ENCODE results near the gene B4GALNT1.
"Not testable (repeated sequence)": the region's sequence is repeated elsewhere in the genome, so short reads cannot be mapped to it uniquely, and the experiment has no call there.

The B4GALNT1 gene

DNA sequence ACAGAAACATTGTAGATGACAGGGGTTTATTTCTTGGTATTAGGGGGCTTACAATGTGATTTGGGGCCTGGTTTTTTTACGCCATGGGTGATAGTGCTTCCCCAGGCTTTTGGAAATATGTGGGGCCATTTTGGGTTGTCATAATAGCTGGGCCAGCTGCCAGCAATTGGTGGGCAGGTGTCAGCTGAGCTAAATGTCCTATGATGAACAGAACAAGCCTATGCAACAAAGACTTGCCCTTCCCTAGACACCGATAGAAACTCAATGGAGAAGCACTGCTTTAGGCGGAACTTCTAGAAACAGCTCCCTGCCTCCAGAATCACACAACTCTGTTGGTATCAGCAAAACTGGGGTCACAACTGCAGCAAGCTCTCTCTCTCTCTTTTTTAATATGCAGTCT lies 5.1 kb upstream of the B4GALNT1 start:
- DNase-seq (ENCODE audit: extremely low read depth in 1 of 2, low read depth in 1 of 2) = no peak

DNA sequence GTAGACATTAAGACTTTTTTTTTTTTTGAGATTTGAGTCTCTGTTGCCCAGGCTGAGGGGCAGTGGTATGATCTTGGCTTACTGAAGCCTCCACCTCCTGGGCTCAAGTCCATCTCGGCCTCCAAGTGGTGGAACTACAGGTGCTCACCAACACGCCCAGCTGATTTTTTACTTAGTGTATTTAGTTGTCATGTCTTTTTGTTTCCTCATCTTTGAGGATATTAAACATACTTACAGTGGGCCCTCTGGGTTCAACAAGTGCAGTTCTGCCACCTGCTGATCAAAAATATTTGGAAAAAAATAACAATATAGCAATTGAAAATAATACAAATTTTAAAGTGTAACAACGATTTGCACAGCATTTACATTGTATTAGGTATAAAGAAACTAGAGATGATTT lies 4.4 kb upstream of the B4GALNT1 start:
- no peak for DNase-seq (ENCODE audit: extremely low read depth in 1 of 2, low read depth in 1 of 2)

DNA sequence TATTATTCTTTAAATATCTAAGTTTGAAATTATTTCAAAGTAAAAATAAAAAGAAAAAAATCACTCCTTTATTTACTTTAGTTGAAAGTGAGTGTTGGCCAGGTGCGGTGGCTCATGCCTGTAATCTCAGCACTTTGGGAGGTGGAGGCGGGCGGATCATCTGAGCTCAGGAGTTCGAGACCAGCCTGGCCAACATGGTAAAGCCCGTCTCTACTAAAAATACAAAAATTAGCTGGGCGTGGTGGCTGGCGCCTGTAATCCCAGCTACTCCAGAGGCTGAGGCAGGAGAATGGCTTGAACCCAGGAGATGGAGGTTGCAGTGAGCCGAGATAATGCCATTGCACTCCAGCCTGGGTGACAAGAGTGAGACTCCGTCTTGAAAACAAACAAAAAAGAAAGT lies 3.7 kb upstream of the B4GALNT1 start:
- DNase-seq (ENCODE audit: extremely low read depth in 1 of 2, low read depth in 1 of 2) = not testable (repeated sequence)

DNA sequence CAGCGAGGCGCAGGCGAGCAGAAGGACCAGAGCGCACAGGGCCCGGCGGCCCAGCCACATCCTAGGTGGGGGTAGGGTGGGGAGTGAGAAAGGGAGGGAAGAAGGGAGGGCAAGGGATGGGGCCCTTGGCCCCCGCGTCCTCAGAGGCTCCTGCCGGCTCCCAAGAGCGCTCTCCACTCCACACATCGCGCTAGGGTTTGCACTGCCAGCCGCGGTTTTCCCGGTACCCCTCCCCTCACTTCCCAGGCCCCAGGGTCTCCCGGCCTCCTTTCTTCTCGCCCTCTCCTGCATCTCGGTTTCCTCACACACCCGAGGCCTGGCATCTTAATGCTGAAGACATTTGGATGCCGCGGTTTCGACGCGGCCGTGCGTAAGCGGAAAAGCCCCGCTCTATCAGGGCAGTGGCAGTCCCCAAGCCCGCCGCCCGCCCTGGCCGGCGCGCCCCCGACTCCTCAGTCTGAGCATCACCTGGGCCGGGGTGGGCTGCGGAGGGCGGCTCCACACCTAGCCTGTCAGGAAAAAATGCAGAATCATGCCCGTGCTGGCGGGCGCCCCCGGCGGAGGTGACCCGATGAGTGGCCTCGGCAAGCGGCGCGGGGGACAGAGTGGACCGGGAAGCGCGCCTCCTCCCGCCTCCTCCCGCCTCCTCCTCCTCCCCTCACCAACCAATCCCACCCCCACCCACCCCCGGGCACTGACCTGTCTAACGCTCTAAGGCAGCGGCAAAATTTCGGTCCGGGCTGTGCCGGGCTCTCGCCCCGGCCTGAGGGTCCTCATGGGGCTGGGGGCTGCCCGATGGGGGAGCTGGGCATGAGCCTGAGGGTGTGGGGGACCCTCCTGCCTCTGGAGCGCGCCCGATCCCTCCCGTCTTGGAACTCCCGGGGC lies 686 bp downstream of the B4GALNT1 start:
- no peak for DNase-seq (ENCODE audit: extremely low read depth in 1 of 2, low read depth in 1 of 2)

- no peak for DNase-seq (ENCODE audit: extremely low read depth in 1 of 2, low read depth in 1 of 2)
Measured at GRCh38 chr12:57631566-57632072, 1.4 kb downstream of the B4GALNT1 start.

DNA sequence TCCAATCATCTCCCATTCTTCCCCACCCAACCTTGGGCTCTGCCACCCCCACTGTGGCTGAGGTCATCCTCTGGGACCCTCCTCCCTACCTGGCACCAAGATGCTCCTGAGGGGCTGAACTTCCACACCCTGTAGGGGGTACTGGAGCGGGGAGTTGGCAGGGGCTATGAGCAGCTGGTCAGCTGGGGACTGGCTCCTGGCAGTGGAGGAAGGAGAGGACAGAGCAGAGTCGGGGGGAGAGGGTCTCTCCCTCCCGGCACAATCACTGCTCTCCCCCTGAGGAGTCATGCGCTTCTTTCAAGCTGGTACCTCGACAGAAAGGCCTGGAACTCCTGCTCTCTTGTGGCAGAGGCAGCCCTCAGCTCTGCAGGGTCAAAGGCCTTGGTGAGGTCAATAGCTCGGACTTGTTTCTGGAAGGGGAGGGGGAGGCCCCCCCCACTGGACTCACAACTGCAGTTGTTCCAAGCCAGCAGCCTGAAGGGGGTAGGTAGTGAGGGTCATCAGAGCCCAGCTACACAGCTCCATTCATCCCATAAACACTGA lies 2.0 kb downstream of the B4GALNT1 start:
- no peak for DNase-seq (ENCODE audit: extremely low read depth in 1 of 2, low read depth in 1 of 2)

- DNase-seq (ENCODE audit: extremely low read depth in 1 of 2, low read depth in 1 of 2) = no peak
Measured at GRCh38 chr12:57629897-57630471, 3.0 kb downstream of the B4GALNT1 start.

GRCh38 chr12:57628280-57629191 lies 4.5 kb downstream of the B4GALNT1 start:
- DNase-seq (ENCODE audit: extremely low read depth in 1 of 2, low read depth in 1 of 2) = no peak

GRCh38 chr12:57627501-57628279 lies 5.3 kb downstream of the B4GALNT1 start:
- DNase-seq (ENCODE audit: extremely low read depth in 1 of 2, low read depth in 1 of 2) = no peak

GRCh38 chr12:57626921-57627445 lies 6.0 kb downstream of the B4GALNT1 start:
- DNase-seq (ENCODE audit: extremely low read depth in 1 of 2, low read depth in 1 of 2) = no peak

DNA sequence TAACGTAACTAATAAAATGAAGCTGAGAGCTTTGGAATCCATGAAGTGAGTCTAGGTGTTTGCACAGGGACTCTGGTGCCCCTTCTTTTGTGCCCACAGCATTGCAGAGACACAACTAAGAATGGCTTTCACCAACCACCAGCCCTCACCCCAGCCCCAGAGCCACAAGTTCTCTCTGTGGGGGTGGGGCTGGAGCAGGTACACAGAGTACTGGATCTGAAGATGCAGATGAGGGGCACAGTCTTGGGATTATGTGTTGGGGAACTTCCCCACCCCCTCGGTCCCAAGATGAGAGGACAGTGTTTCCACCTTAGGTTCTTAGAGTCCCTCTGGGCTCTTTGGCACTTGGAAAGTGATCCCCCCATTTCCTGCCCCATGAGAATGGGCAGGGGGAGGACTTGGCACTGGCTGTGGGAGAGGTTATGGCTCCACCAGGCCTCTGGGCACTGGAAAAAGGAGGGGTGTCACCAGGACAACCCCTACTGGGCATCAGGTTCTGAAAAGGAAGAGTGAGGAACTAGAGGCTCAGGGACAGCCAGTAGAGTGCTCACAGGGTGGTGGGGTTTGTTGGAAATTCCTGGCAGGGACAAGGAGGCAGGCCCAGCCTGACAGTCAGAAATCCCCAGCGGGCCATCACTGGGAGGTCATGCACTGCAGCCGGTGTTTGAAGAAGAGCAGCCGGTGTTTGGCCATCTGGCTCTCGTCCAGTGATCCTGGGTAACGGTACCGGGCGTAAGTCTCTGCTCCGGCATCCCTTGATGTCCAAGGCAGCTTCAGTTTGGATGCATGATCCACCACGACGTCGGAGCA lies 6.7 kb downstream of the B4GALNT1 start:
- no peak for DNase-seq (ENCODE audit: extremely low read depth in 1 of 2, low read depth in 1 of 2)

DNA sequence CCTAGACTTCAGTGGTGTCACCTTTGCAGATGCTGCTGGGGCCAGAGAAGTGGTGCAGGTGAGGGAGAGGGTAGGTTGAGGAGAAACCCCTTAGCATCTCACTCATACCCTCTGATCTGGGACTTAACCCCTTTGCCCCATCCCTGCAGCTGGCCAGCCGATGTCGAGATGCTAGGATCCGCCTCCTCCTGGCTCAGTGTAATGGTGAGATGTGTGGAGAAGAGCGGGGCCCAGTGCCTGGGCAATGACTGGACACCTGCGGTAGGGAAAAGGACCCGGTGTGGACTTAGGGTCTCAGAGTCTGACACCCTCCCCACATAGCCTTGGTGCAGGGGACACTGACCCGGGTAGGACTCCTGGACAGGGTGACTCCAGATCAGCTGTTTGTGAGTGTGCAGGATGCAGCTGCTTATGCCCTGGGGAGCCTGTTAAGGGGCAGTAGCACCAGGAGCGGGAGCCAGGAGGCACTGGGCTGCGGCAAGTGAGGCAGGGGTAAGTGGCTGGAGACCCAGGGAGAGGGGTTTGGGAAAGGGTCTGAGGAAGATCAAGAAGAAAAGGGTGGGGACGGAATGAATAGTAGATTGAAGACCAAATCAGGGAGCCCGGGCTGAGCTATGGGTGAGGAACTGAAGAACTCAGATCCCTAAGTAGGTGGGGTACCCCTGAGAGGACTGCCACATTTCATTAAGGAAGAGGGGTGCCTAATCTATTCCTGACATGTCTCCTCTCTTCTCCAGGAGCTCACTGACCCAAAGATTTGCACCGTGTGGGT lies 7.6 kb downstream of the B4GALNT1 start:
- no peak for DNase-seq (ENCODE audit: extremely low read depth in 1 of 2, low read depth in 1 of 2)

DNA sequence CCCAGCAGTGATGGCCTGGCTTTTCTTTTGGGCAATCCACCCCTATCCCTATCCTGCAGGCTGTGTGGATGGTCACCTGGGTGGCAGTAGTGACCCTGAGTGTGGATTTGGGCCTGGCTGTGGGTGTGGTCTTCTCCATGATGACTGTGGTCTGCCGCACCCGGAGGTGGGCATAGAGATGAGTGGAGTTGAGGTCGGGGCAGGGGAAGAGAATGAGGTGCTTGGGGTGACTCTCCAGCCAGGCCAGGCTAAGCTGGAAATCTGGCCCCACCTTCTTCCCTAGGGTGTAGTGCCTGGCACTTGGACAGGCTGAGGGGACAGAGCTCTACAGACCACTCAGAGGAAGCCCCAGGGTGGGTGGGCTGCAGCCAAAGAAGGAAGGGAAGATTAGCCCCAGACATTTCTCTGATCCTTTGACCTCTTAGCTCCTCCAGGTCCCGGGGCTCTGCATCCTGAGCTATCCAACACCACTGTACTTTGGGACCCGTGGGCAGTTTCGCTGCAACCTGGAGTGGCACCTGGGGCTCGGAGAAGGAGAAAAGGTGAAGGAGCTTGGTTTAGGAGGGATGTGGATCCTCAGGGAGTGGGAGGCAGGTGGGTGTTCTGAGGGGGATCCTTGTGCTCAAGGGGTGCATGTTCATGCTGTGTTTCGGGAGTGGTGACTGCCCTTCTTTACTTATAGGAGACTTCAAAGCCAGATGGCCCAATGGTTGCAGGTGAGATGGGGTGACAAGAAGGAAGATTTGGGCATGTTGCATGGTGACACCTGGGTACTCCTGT lies 8.4 kb downstream of the B4GALNT1 start:
- no peak for DNase-seq (ENCODE audit: extremely low read depth in 1 of 2, low read depth in 1 of 2)

- DNase-seq (ENCODE audit: extremely low read depth in 1 of 2, low read depth in 1 of 2) = no peak
Measured at GRCh38 chr12:57623811-57624390, 9.1 kb downstream of the B4GALNT1 start.

- no peak for DNase-seq (ENCODE audit: extremely low read depth in 1 of 2, low read depth in 1 of 2)
Measured at GRCh38 chr12:57623385-57623784, 9.6 kb downstream of the B4GALNT1 start.

DNA sequence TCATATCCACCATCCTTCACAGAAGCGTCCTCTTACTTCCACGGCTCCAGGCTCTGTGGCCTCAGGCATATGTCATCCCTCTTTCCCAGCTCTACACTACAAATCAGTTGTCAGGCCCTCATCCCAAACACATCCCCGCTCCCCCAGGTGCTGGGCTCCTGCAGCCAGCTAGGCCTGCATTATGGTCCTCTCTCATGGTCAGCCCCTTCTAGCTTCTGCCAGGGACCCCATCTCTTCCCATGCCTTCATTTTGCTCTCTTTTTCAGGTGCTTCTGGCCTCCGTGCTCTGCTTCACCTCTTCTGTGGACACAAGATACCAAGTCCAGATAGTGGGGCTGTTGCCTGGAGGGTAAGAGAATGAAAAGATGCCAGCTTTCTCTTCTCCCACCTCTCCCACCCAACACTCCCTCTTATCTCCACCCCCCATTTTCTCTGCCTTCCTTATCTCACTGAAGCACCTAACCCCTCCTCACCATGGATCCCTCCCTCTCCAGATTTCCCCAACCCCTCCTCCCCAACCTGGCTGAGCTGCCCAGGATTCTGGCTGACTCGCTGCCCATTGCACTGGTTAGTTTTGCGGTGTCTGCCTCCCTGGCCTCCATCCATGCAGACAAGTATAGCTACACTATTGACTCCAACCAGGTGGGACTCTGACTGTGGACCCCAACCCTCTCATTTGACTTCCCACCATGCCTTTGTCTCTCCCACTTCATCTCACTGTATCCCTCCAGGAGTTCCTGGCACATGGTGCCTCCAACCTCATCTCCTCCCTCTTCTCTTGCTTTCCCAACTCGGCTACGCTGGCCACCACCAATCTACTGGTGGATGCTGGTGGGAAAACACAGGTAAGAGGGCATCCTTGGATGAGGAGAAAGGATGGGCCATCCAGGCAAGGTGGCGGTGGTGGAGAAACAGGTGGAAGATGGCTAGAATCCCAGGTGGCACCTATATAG lies 10.4 kb downstream of the B4GALNT1 start:
- DNase-seq (ENCODE audit: extremely low read depth in 1 of 2, low read depth in 1 of 2) = no peak
